Fibroblast of villous mesenchyme (primary cell): ENCODE measurements around the gene ALS2CL. TPM values are rescaled to one million over a fixed set of nuclear protein-coding genes. Genes with fewer than 3 reads are reported as not detected.
A peak's percentile ranks its signal among the peaks of the same experiment; 100 is the strongest.

ENCODE experiments used
- DNase-seq: peaks from one replicate; pipeline ENCODE4 v3.0.0-alpha.2; 2010; ENCODE audit warnings: low read depth
- H3K4me3 ChIP-seq: 2 replicates; pipeline ENCODE4 v1.5.1; 2011; ENCODE audit warnings: low read depth, mild to moderate bottlenecking, low read length
- CTCF ChIP-seq: IDR thresholded peaks from 2 replicates; pipeline ENCODE4 v1.5.1; 2012; ENCODE audit warnings: low read depth, mild to moderate bottlenecking, low read length; ENCODE audit not compliant: insufficient read depth
- total RNA-seq: library from RNA; depleted of rRNA; stranded (reverse); fragments of >200 nt; gene quantifications from 2 replicates; pipeline ENCODE4 v1.2.3, GENCODE V29; 2012

Gene ALS2CL
- total RNA-seq, 1 donor = 6.0 TPM

- H3K4me3 ChIP-seq = no peak overlapping the region
- no peak for TF ChIP-seq CTCF
- DNase-seq = peak; percentile 10
These were observed 29.8 kb downstream of the ALS2CL start for GRCh38 chr3:46663591-46664135.

GRCh38 chr3:46662771-46663551, 30.5 kb downstream of the ALS2CL start:
- TF ChIP-seq CTCF = no peak
- peak; percentile 53 for DNase-seq
- H3K4me3 ChIP-seq = no peak overlapping the region

GRCh38 chr3:46661776-46662766, 31.4 kb downstream of the ALS2CL start:
- no peak overlapping the region for H3K4me3 ChIP-seq
- no peak for DNase-seq
- TF ChIP-seq CTCF = no peak

GRCh38 chr3:46660543-46661523, 32.6 kb downstream of the ALS2CL start:
- no peak for TF ChIP-seq CTCF
- H3K4me3 ChIP-seq = no peak overlapping the region
- DNase-seq = peak; percentile 4

- TF ChIP-seq CTCF = no peak
- DNase-seq = no peak
- no peak overlapping the region for H3K4me3 ChIP-seq
These were observed 33.5 kb downstream of the ALS2CL start for GRCh38 chr3:46660003-46660402.

- TF ChIP-seq CTCF = no peak
- no peak overlapping the region for H3K4me3 ChIP-seq
- no peak for DNase-seq
These were observed 34.2 kb downstream of the ALS2CL start for GRCh38 chr3:46659285-46659684.
